ENCODE measurements around the gene CACNA2D3.
"Not testable (repeated sequence)": the region's sequence is repeated elsewhere in the genome, so short reads cannot be mapped to it uniquely, and the experiment has no call there.

The CACNA2D3 gene

GRCh38 chr3:54954521-54954920 lies 832.2 kb downstream of the CACNA2D3 start:
- DNase-seq: no peak

GRCh38 chr3:54955496-54955895 lies 833.1 kb downstream of the CACNA2D3 start:
- no peak for DNase-seq

GRCh38 chr3:54955941-54956340 lies 833.6 kb downstream of the CACNA2D3 start:
- DNase-seq: no peak

GRCh38 chr3:54957711-54958110 lies 835.4 kb downstream of the CACNA2D3 start:
- DNase-seq: no peak

- DNase-seq: no peak
Observed at GRCh38 chr3:54960082-54960481, 837.7 kb downstream of the CACNA2D3 start.

GRCh38 chr3:54960701-54961100 lies 838.3 kb downstream of the CACNA2D3 start:
- no peak for DNase-seq

GRCh38 chr3:54962200-54962599 lies 839.8 kb downstream of the CACNA2D3 start:
- no peak for DNase-seq

GRCh38 chr3:54963641-54964040 lies 841.3 kb downstream of the CACNA2D3 start:
- no peak for DNase-seq

GRCh38 chr3:54964081-54964480 lies 841.7 kb downstream of the CACNA2D3 start:
- DNase-seq: no peak

GRCh38 chr3:54965746-54966145 lies 843.4 kb downstream of the CACNA2D3 start:
- no peak for DNase-seq

- no peak for DNase-seq
Observed at GRCh38 chr3:54966979-54967378, 844.6 kb downstream of the CACNA2D3 start.

- DNase-seq: no peak
Observed at GRCh38 chr3:54967731-54968161, 845.4 kb downstream of the CACNA2D3 start.

- no peak for DNase-seq
Observed at GRCh38 chr3:54968546-54969172, 846.3 kb downstream of the CACNA2D3 start.

GRCh38 chr3:54969652-54970051 lies 847.3 kb downstream of the CACNA2D3 start:
- no peak for DNase-seq

- no peak for DNase-seq
Observed at GRCh38 chr3:54970895-54971294, 848.5 kb downstream of the CACNA2D3 start.

- DNase-seq: no peak
Observed at GRCh38 chr3:54977439-54977838, 855.1 kb downstream of the CACNA2D3 start.

- not testable (repeated sequence) for DNase-seq
Observed at GRCh38 chr3:54977946-54978345, 855.6 kb downstream of the CACNA2D3 start.

GRCh38 chr3:54982807-54983206 lies 860.5 kb downstream of the CACNA2D3 start:
- no peak for DNase-seq

- DNase-seq: no peak
Observed at GRCh38 chr3:54983266-54984099, 861.1 kb downstream of the CACNA2D3 start.

GRCh38 chr3:54985856-54986255 lies 863.5 kb downstream of the CACNA2D3 start:
- no peak for DNase-seq

- DNase-seq: no peak
Observed at GRCh38 chr3:54986294-54986693, 863.9 kb downstream of the CACNA2D3 start.

GRCh38 chr3:54987719-54988118 lies 865.4 kb downstream of the CACNA2D3 start:
- DNase-seq: no peak

- no peak for DNase-seq
Observed at GRCh38 chr3:54988302-54988837, 866.0 kb downstream of the CACNA2D3 start.
